HUES64 (cell line): ENCODE measurements around the gene TLX2.

Source experiments
- H3K27ac ChIP-seq: 2 replicates; pipeline ENCODE4 v1.7.0; 2013; ENCODE audit warnings: low read depth, low read length, inconsistent platforms
- H3K27me3 ChIP-seq: 2 replicates; pipeline ENCODE4 v1.6.1; 2013; ENCODE audit warnings: mild to moderate bottlenecking, low read length; ENCODE audit not compliant: insufficient read depth
- H3K36me3 ChIP-seq: 2 replicates; pipeline ENCODE4 v1.6.1; 2013; ENCODE audit warnings: mild to moderate bottlenecking, low read length; ENCODE audit not compliant: insufficient read depth
- H3K4me1 ChIP-seq: 2 replicates; pipeline ENCODE4 v1.6.1; 2013; ENCODE audit warnings: mild to moderate bottlenecking, low read length, moderate library complexity; ENCODE audit not compliant: insufficient read depth
- H3K4me3 ChIP-seq: 2 replicates; pipeline ENCODE4 v1.5.1; 2013; ENCODE audit warnings: mild to moderate bottlenecking, low read length, moderate library complexity
- H3K9ac ChIP-seq: 2 replicates; pipeline ENCODE4 v1.6.1; 2013; ENCODE audit warnings: mild to moderate bottlenecking, low read depth, low read length
- H3K9me3 ChIP-seq: 2 replicates; pipeline ENCODE4 v1.6.1; 2013; ENCODE audit warnings: low read depth, low read length; ENCODE audit not compliant: insufficient read depth
- WGBS: fragments of 150-250, 120-280 bp; methylation state at CpG from one replicate; pipeline ENCODE4 v1.1.7; 2013; ENCODE audit warnings: missing lambda C conversion rate; 5-methylcytosine and 5-hydroxymethylcytosine counted together

Gene TLX2

DNA sequence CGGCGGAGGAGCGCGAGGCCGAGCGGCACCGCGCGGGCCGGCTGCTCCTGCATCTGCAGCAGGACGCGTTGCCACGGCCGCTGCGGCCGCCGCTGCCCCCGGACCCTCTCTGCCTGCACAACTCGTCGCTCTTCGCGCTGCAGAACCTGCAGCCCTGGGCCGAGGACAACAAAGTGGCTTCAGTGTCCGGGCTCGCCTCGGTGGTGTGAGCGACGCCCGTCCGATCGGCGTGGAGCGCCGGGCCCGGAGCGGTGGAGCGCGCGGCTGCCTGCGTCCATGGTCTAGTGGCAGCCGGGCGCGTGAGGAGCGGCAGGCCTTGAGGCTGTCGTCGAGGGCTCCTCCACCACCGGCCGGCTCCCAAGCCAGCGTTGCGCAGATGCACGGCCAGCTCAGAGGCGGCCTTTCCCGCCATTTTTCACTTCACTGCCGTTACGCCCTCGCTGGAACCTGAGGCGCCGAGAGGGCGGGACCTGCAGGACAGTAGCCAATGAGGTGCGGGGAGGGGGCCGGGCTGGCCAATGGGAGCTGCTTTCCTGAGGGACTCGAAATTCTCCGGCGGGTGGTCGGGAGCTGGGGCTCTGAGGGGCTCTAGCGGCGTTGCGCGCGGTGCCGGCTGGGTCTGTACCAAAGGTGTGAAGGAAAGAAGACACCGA, 1.9 kb downstream of the TLX2 start:
- Histone ChIP-seq H3K9ac (no peak overlapping the region), H3K27me3 (peaks cover 99% of the 10 kb centered on the region), H3K27ac (no peak overlapping the region), H3K4me1 (0 out of 2 replicates have a peak, but pooled peaks cover 2% of the 10 kb centered on the region), H3K9me3 (peaks cover 6% of the 10 kb centered on the region; the same call in 1 of the 2 replicates), H3K36me3 (no peaks in the 10 kb centered on the region), H3K4me3 (peak overlapping the region; percentile 37)
- WGBS = 7% methylated on average over 72 of the region's 72 CpGs

GRCh38 chr2:74516650-74517049, 2.4 kb downstream of the TLX2 start:
- Histone ChIP-seq H3K27ac (no peak overlapping the region), H3K9me3 (peaks cover 6% of the 10 kb centered on the region; the same call in 1 of the 2 replicates), H3K4me3 (no peak overlapping the region), H3K9ac (no peak overlapping the region), H3K36me3 (no peaks in the 10 kb centered on the region), H3K4me1 (0 out of 2 replicates have a peak, but pooled peaks cover 2% of the 10 kb centered on the region), H3K27me3 (peaks cover 93% of the 10 kb centered on the region)
- 91% methylated on average over 13 of the region's 13 CpGs for WGBS

DNA sequence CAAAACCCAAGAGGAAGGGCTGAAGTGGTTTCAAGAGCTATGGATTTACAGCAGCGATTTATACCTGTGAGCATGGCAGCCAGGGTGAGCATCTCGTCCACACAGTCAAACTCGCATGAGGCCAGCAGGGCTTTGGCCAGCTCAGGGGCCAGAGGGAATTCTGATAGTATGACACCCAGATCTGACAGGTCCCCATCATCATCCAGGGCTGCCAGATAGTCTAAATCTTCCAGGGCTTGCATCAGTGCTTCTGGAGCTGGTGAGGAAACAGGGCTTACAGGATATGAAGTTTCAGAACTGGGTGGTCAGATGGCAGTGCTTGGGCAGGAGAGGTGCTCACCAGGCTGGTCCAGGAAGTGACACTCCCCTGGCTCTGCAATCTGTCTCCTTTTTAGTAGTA, 8.3 kb downstream of the TLX2 start:
- Histone ChIP-seq H3K9me3 (no peaks in the 10 kb centered on the region), H3K4me3 (no peak overlapping the region), H3K9ac (no peak overlapping the region), H3K27me3 (peaks cover 52% of the 10 kb centered on the region), H3K27ac (no peak overlapping the region), H3K4me1 (no peaks in the 10 kb centered on the region), H3K36me3 (peaks cover 13% of the 10 kb centered on the region)
- 86% methylated on average over 3 of the region's 3 CpGs for WGBS

GRCh38 chr2:74524005-74524404, 9.8 kb downstream of the TLX2 start:
- Histone ChIP-seq H3K9ac (no peak overlapping the region), H3K9me3 (no peaks in the 10 kb centered on the region), H3K36me3 (peaks cover 21% of the 10 kb centered on the region), H3K27me3 (peaks cover 37% of the 10 kb centered on the region), H3K4me1 (peaks cover 4% of the 10 kb centered on the region; the same call in 1 of the 2 replicates), H3K27ac (no peak overlapping the region), H3K4me3 (no peak overlapping the region)
- 86% methylated on average over 9 of the region's 9 CpGs for WGBS

- H3K27me3 ChIP-seq = peaks cover 26% of the 10 kb centered on the region
- peaks cover 4% of the 10 kb centered on the region; the same call in 1 of the 2 replicates for H3K4me1 ChIP-seq
- no peak overlapping the region for H3K9ac ChIP-seq
- H3K9me3 ChIP-seq = no peaks in the 10 kb centered on the region
- no peak overlapping the region for H3K4me3 ChIP-seq
- H3K27ac ChIP-seq = no peak overlapping the region
- WGBS = 91% methylated on average over 10 of the region's 10 CpGs
- peaks cover 21% of the 10 kb centered on the region for H3K36me3 ChIP-seq
Measured at GRCh38 chr2:74524955-74525716, 10.9 kb downstream of the TLX2 start.

DNA sequence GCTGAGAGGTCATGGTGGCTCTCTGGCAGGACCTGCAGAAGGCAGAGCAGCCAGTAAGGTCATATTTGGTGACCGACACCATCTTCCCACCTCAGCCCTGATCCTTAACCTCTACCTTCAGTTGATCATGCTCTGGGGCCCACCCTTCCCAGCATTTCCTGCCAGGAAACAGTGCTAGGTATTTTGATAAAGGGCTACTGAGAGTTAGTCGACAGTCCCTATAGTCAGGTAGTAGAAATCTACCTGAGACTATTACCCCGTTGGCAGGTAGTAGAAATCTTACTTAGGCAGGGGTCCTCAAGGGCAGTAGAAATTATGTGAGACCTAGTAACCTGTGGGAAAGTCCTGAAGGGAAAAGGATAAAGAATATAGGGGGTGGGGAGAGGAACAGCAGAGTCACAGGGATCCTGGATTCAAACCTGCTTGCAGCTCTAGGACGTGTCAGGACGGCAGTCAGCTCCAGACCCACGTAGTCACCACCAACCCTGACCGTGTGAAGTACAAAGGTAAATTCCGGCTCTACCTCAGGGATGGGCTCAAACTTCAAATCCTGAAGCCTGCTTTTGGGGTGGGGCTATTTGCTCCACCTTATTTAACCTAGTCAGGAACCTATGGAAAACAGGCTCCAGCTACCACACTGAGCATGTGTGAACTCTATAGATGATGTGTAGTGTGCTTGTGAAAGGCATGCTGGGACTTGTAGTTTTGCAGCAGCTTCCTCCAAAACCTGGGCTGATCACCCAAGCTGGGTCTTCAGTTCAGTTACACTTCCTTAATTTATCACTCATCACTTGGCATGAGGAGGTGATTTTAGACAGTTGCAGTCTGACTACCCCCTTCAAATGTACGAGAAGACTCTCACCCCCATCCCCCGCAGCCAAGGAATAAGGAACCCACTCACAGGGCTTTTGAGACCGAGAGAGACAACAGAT, 11.7 kb downstream of the TLX2 start, which contains the start of gene DQX1:
Gene DQX1, minus strand, starts transcription at position 515 of the 932 bp plus-strand sequence. Its CDS starts 502 bp downstream, at position 13.
- H3K4me3 ChIP-seq = no peak within 1 kb of the TSS
- no peak within 1 kb of the TSS for H3K9ac ChIP-seq
- whole genome bisulfite sequencing = 93% methylated on average over 11 of the region's 11 CpGs

GRCh38 chr2:74526649-74527230, 12.5 kb downstream of the TLX2 start:
- Histone ChIP-seq H3K4me1 (peaks cover 4% of the 10 kb centered on the region; the same call in 1 of the 2 replicates), H3K27ac (no peak overlapping the region), H3K27me3 (peaks cover 16% of the 10 kb centered on the region; the same call in 1 of the 2 replicates), H3K9ac (no peak overlapping the region), H3K36me3 (peaks cover 29% of the 10 kb centered on the region), H3K4me3 (no peak overlapping the region), H3K9me3 (no peaks in the 10 kb centered on the region)
- 93% methylated on average over 11 of the region's 11 CpGs for WGBS

More for the DNA sequence above, 11.7 kb downstream of the TLX2 start, which contains the start of gene DQX1:
- Histone ChIP-seq H3K9me3 (no peaks in the 10 kb centered on the region), H3K36me3 (peaks cover 21% of the 10 kb centered on the region), H3K4me1 (peaks cover 4% of the 10 kb centered on the region; the same call in 1 of the 2 replicates), H3K27ac (no peak within 1 kb of the TSS), H3K27me3 (peaks cover 17% of the 10 kb centered on the region; the same call in 1 of the 2 replicates)

- Histone ChIP-seq H3K27me3 (peaks cover 6% of the 10 kb centered on the region; the same call in 1 of the 2 replicates), H3K9ac (no peak overlapping the region), H3K27ac (no peak overlapping the region), H3K36me3 (peaks cover 38% of the 10 kb centered on the region), H3K4me3 (no peak overlapping the region; the same call in 1 of the 2 replicates), H3K4me1 (peaks cover 4% of the 10 kb centered on the region; the same call in 1 of the 2 replicates), H3K9me3 (no peaks in the 10 kb centered on the region)
- WGBS = 98% methylated on average over 9 of the region's 9 CpGs
Measured at GRCh38 chr2:74527741-74528140, 13.5 kb downstream of the TLX2 start.

- Histone ChIP-seq H3K4me3 (peak overlapping the region; percentile 90), H3K9ac (peak overlapping the region; percentile 93), H3K4me1 (peaks cover 4% of the 10 kb centered on the region; the same call in 1 of the 2 replicates), H3K27ac (peak overlapping the region; percentile 83), H3K27me3 (no peaks in the 10 kb centered on the region), H3K9me3 (no peaks in the 10 kb centered on the region), H3K36me3 (peaks cover 49% of the 10 kb centered on the region)
- 17% methylated on average over 27 of the region's 29 CpGs for WGBS
Measured at GRCh38 chr2:74528600-74529356, 14.5 kb downstream of the TLX2 start.
